HepG2 (cell line): ENCODE data around the gene OGFR. TPM values are rescaled to one million over a fixed set of nuclear protein-coding genes. Genes with fewer than 3 reads are reported as not detected.

ENCODE experiments used
- ATAC-seq: fragments of 200-7000 bp; cut with Tn5 transposase; 3 replicates; pipeline ENCODE4 v1.9.1; 2020; ENCODE audit warnings: mild to moderate bottlenecking, moderate library complexity
- BruUV-seq: library from RNA; stranded (reverse); fragments of 400-500 nt; replicated peaks from 2 replicates; lab custom pipeline; 2021; lab: Mats Ljungman, UMichigan
- CTCF ChIA-PET: fragments of 300-600 bp; formaldehyde crosslinking; extraction: SDS; loops from one replicate; lab custom pipeline; 2021; ENCODE audit warnings: low total read pairs, inconsistent platforms, low intra/inter-chr PET ratio; lab: Yijun Ruan, JAX
- POLR2A ChIA-PET: fragments of 350-600 bp; sonication (Branson Sonifier 250); formaldehyde crosslinking; loops from one replicate; lab custom pipeline; 2020; ENCODE audit warnings: antibody characterized with exemption, inconsistent platforms; lab: Yijun Ruan, JAX
- DNase-seq: peaks from one replicate; pipeline ENCODE4 v3.0.0-alpha.2; 2015; ENCODE audit warnings: low spot score
- FAIRE-seq: peaks from 3 replicates; lab custom pipeline; 2011; peaks lifted over from hg19 to GRCh38; lab: Jason Lieb, UNC
- H2AFZ ChIP-seq: one replicate; pipeline ENCODE4 v1.6.1; 2011; ENCODE audit warnings: low read length, inconsistent platforms
- H3K27ac ChIP-seq: fragments of 300-600 bp; 3 replicates; pipeline ENCODE4 v1.8.0; 2011; ENCODE audit warnings: mixed run types, mild to moderate bottlenecking, mixed read lengths, low read length, inconsistent platforms; ENCODE audit not compliant: insufficient read depth; ENCODE audit errors: extremely low read length
- H3K27me3 ChIP-seq, 2 experiments: fragments of 200-600 bp in 1 of 2; 2 replicates in 1 of 2; 3 replicates in 1 of 2; pipeline versions ENCODE4 v1.6.0 to v1.8.0; 2011; ENCODE audit warnings: low read length in 2 of 2, mild to moderate bottlenecking in 2 of 2, moderate library complexity in 2 of 2, inconsistent platforms in 1 of 2; ENCODE audit not compliant: insufficient read depth in 2 of 2, control insufficient read depth in 1 of 2
- H3K36me3 ChIP-seq, 2 experiments: fragments of 200-600 bp in 1 of 2; replicated peaks in 1 of 2; 2 replicates in 1 of 2; 3 replicates in 1 of 2; pipeline versions ENCODE4 v1.5.1 to v1.8.0; 2011; ENCODE audit warnings: low read length in 2 of 2, inconsistent platforms in 1 of 2; ENCODE audit not compliant: insufficient read depth in 2 of 2, control insufficient read depth in 1 of 2
- H3K4me1 ChIP-seq: 2 replicates; pipeline ENCODE4 v1.5.1; 2012; ENCODE audit warnings: low read length, inconsistent platforms; ENCODE audit not compliant: insufficient read depth
- H3K4me2 ChIP-seq: 2 replicates; pipeline ENCODE4 v1.6.0; 2011; ENCODE audit warnings: low read depth, low read length, inconsistent platforms
- H3K4me3 ChIP-seq, 3 experiments: fragments of 200-600 bp in 1 of 3; sonication (generic), shearing (Covaris generic) in 1 of 3; replicated peaks in 1 of 3; 2 replicates each; pipeline ENCODE4 v1.5.1; 2011 to 2016; ENCODE audit warnings: low read length in 3 of 3, inconsistent platforms in 2 of 3, low read depth in 2 of 3, mild to moderate bottlenecking in 2 of 3, control low read depth in 1 of 3, mixed read lengths in 1 of 3; ENCODE audit not compliant: insufficient read depth in 1 of 3
- H3K79me2 ChIP-seq: one replicate; pipeline ENCODE4 v1.6.1; 2011; ENCODE audit warnings: low read length, inconsistent platforms; ENCODE audit not compliant: insufficient read depth
- H3K9ac ChIP-seq: 2 replicates; pipeline ENCODE4 v1.6.0; 2011; ENCODE audit warnings: mild to moderate bottlenecking, low read depth, low read length, inconsistent platforms; ENCODE audit not compliant: insufficient read depth
- H3K9me3 ChIP-seq: 2 replicates; pipeline ENCODE4 v1.5.1; 2012; ENCODE audit warnings: mild to moderate bottlenecking, low read length
- H4K20me1 ChIP-seq: 2 replicates; pipeline ENCODE4 v1.6.0; 2011; ENCODE audit warnings: inconsistent platforms, mild to moderate bottlenecking, low read length, moderate library complexity; ENCODE audit not compliant: insufficient read depth
- GLMP ChIP-seq: sonication (generic); formaldehyde crosslinking; IDR thresholded peaks from 2 replicates; pipeline ENCODE4 v1.9.0; 2021; ENCODE audit warnings: missing genetic modification reagents, mild to moderate bottlenecking, borderline replicate concordance
- HNF1B ChIP-seq: sonication (generic); formaldehyde crosslinking; IDR thresholded peaks from 2 replicates; pipeline ENCODE4 v1.5.1; 2020; ENCODE audit warnings: mild to moderate bottlenecking, moderate library complexity, missing genetic modification reagents
- SRY ChIP-seq: sonication (generic); formaldehyde crosslinking; IDR thresholded peaks from 2 replicates; pipeline ENCODE4 v1.8.0; 2022; ENCODE audit warnings: mild to moderate bottlenecking, missing genetic modification reagents
- ZFP91 ChIP-seq: sonication (generic); formaldehyde crosslinking; IDR thresholded peaks from 2 replicates; pipeline ENCODE4 v1.9.0; 2022; ENCODE audit warnings: missing genetic modification reagents, mild to moderate bottlenecking, borderline replicate concordance
- WGBS: methylation state at CpG from one replicate; pipeline ENCODE4 v1.1.6; 2017; ENCODE audit warnings: low lambda C conversion rate; 5-methylcytosine and 5-hydroxymethylcytosine counted together
- in situ Hi-C: cut with HindIII; loops from 2 replicates; pipeline ENCODE4 v1.10.0; 2017; ENCODE audit warnings: low pct_unique_long_range_greater_than_20kb; ENCODE audit not compliant: extremely low pct_ligation_motif_present
- intact Hi-C: fragments of 100-400 bp; cut with micrococcal nuclease; formaldehyde crosslinking; loops from one replicate; pipeline ENCODE4 v1.10.0; 2022; ENCODE audit not compliant: unreplicated experiment
- polyA plus RNA-seq, 8 experiments: library from polyadenylated mRNA; depleted of rRNA in 3 of 8; stranded (reverse) in 7 of 8; unstranded in 1 of 8; fragments of >200 nt; fragmentation: Illumina TruSeq in 4 of 8; extraction: Trizol in 4 of 8; gene quantifications; 2 replicates each; pipeline versions ENCODE4 v1.2.1 to v1.2.3, GENCODE V29; 2011 to 2016; ENCODE audit warnings: low read depth in 4 of 8, missing spikeins in 1 of 8, mixed read lengths in 1 of 8; ENCODE audit not compliant: insufficient read depth in 1 of 8
- total RNA-seq, 5 experiments: library from RNA; depleted of rRNA; stranded (reverse); fragments of >200 nt; fragmentation: Illumina TruSeq; extraction: Trizol; gene quantifications; 2 replicates each; pipeline ENCODE4 v1.2.3, GENCODE V29; 2016; ENCODE audit warnings: low read depth in 1 of 5

OGFR gene
- total and polyA plus RNA-seq, 2 of the 13 experiments (the other 11 are each of a cell fraction or from before 2014, with no cell fraction given) = 47.7 to 81.8 TPM

- 16% methylated on average over 5 of the region's 6 CpGs for WGBS
- POLR2A ChIA-PET = no interaction called here
Observed at GRCh38 chr20:62761759-62762131, 42.9 kb upstream of the OGFR start.

More at GRCh38 chr20:62761759-62762131, 42.9 kb upstream of the OGFR start:
- in situ Hi-C loops = no loop called here
- no peak overlapping the region for H2AFZ ChIP-seq
- no peaks in the 10 kb centered on the region for H3K9me3 ChIP-seq
- ATAC-seq (no peak), FAIRE-seq (no peak), DNase-seq (no peak)
- BruUV-seq = no TSS peak
- H3K36me3 ChIP-seq = no peaks in the 10 kb centered on the region
- TF ChIP-seq ZFP91 (0 out of 2 replicates have a peak, but pooled peaks have one; percentile 9), SRY (CRISPR knock-in tag) (no peak), HNF1B (CRISPR knock-in tag) (no peak), GLMP (CRISPR knock-in tag) (no peak)
- H3K27ac ChIP-seq = no peak overlapping the region
- H3K79me2 ChIP-seq = no peaks in the 10 kb centered on the region
- intact Hi-C loops = no loop called here
- no peak overlapping the region for H3K4me2 ChIP-seq
- CTCF ChIA-PET = no interaction called here
- no peaks in the 10 kb centered on the region; the same call in 1 of the 2 replicates for H4K20me1 ChIP-seq
- H3K4me1 ChIP-seq = no peaks in the 10 kb centered on the region
- peaks cover 35 to 89% of the 10 kb centered on the region in 2 experiments for H3K27me3 ChIP-seq
- no peak overlapping the region for H3K9ac ChIP-seq
- no peak overlapping the region for H3K4me3 ChIP-seq
